ENCODE measurements around the gene MOCOS. TPM values are rescaled to one million over a fixed set of nuclear protein-coding genes. Genes with fewer than 3 reads are reported as not detected.
"Not testable (repeated sequence)": the region's sequence is repeated elsewhere in the genome, so short reads cannot be mapped to it uniquely, and the experiment has no call there.

MOCOS gene
- total RNA-seq, 2 donors from 2014 or later: 0.30 TPM; not detected in 1

- Mint-ChIP-seq H3K36me3 (ENCODE audit: low read depth) (no peaks in the 10 kb centered on the region), H3K4me3 (peak overlapping the region; percentile 49), H3K27me3 (peaks cover 15% of the 10 kb centered on the region), H3K4me1 (peaks cover 2% of the 10 kb centered on the region), H3K27ac (no peak overlapping the region)
- ATAC-seq (no peak), DNase-seq (no peak)
- no peaks in the 10 kb centered on the region for H3K9me3 ChIP-seq (ENCODE audit: control insufficient read depth, low read length, poor library complexity, severe bottlenecking)
Measured at GRCh38 chr18:36196238-36196995, 9.1 kb downstream of the MOCOS start.

GRCh38 chr18:36197511-36198166, 10.3 kb downstream of the MOCOS start:
- Mint-ChIP-seq H3K27ac (no peak overlapping the region), H3K4me3 (no peak overlapping the region), H3K4me1 (peaks cover 2% of the 10 kb centered on the region), H3K27me3 (peaks cover 10% of the 10 kb centered on the region), H3K36me3 (ENCODE audit: low read depth) (no peaks in the 10 kb centered on the region)
- no peaks in the 10 kb centered on the region for H3K9me3 ChIP-seq (ENCODE audit: control insufficient read depth, low read length, poor library complexity, severe bottlenecking)
- ATAC-seq (no peak), DNase-seq (no peak)

GRCh38 chr18:36199691-36200295, 12.5 kb downstream of the MOCOS start:
- peaks cover 2% of the 10 kb centered on the region for H3K4me1 Mint-ChIP-seq
- DNase-seq: no peak
- no peaks in the 10 kb centered on the region for H3K36me3 Mint-ChIP-seq (ENCODE audit: low read depth)
- no peak for ATAC-seq
- H3K4me3 Mint-ChIP-seq: no peak overlapping the region
- no peak overlapping the region for H3K27ac Mint-ChIP-seq
- peaks cover 10% of the 10 kb centered on the region for H3K27me3 Mint-ChIP-seq
- no peaks in the 10 kb centered on the region for H3K9me3 ChIP-seq (ENCODE audit: control insufficient read depth, low read length, poor library complexity, severe bottlenecking)

GRCh38 chr18:36200354-36200771, 13.1 kb downstream of the MOCOS start:
- H3K27ac Mint-ChIP-seq: no peak overlapping the region
- H3K4me3 Mint-ChIP-seq: no peak overlapping the region
- H3K27me3 Mint-ChIP-seq: peaks cover 6% of the 10 kb centered on the region
- H3K9me3 ChIP-seq (ENCODE audit: control insufficient read depth, low read length, poor library complexity, severe bottlenecking): no peaks in the 10 kb centered on the region
- H3K36me3 Mint-ChIP-seq (ENCODE audit: low read depth): no peaks in the 10 kb centered on the region
- ATAC-seq: no peak
- DNase-seq: no peak
- peaks cover 2% of the 10 kb centered on the region for H3K4me1 Mint-ChIP-seq

GRCh38 chr18:36201765-36202164, 14.5 kb downstream of the MOCOS start:
- Mint-ChIP-seq H3K4me1 (no peaks in the 10 kb centered on the region), H3K27me3 (no peaks in the 10 kb centered on the region), H3K4me3 (no peak overlapping the region), H3K36me3 (ENCODE audit: low read depth) (no peaks in the 10 kb centered on the region), H3K27ac (no peak overlapping the region)
- DNase-seq (no peak), ATAC-seq (no peak)
- no peaks in the 10 kb centered on the region for H3K9me3 ChIP-seq (ENCODE audit: control insufficient read depth, low read length, poor library complexity, severe bottlenecking)

GRCh38 chr18:36203360-36203895, 16.1 kb downstream of the MOCOS start:
- no peak for ATAC-seq
- no peaks in the 10 kb centered on the region for H3K36me3 Mint-ChIP-seq (ENCODE audit: low read depth)
- H3K27ac Mint-ChIP-seq: no peak overlapping the region
- H3K4me3 Mint-ChIP-seq: no peak overlapping the region
- H3K4me1 Mint-ChIP-seq: no peaks in the 10 kb centered on the region
- no peaks in the 10 kb centered on the region for H3K27me3 Mint-ChIP-seq
- no peak for DNase-seq
- no peaks in the 10 kb centered on the region for H3K9me3 ChIP-seq (ENCODE audit: control insufficient read depth, low read length, poor library complexity, severe bottlenecking)

GRCh38 chr18:36205166-36205565, 17.9 kb downstream of the MOCOS start:
- Mint-ChIP-seq H3K36me3 (ENCODE audit: low read depth) (no peaks in the 10 kb centered on the region), H3K27ac (no peak overlapping the region), H3K4me1 (no peaks in the 10 kb centered on the region), H3K27me3 (no peaks in the 10 kb centered on the region), H3K4me3 (no peak overlapping the region)
- no peaks in the 10 kb centered on the region for H3K9me3 ChIP-seq (ENCODE audit: control insufficient read depth, low read length, poor library complexity, severe bottlenecking)
- DNase-seq (no peak), ATAC-seq (no peak)

GRCh38 chr18:36207303-36207702, 20.0 kb downstream of the MOCOS start:
- H3K4me3 Mint-ChIP-seq: no peak overlapping the region
- H3K27me3 Mint-ChIP-seq: peaks cover 4% of the 10 kb centered on the region
- H3K27ac Mint-ChIP-seq: no peak overlapping the region
- H3K4me1 Mint-ChIP-seq: no peaks in the 10 kb centered on the region
- ATAC-seq (no peak), DNase-seq (no peak)
- no peaks in the 10 kb centered on the region for H3K9me3 ChIP-seq (ENCODE audit: control insufficient read depth, low read length, poor library complexity, severe bottlenecking)
- no peaks in the 10 kb centered on the region for H3K36me3 Mint-ChIP-seq (ENCODE audit: low read depth)

GRCh38 chr18:36207969-36208368, 20.7 kb downstream of the MOCOS start:
- ATAC-seq; H3K9me3 ChIP-seq (ENCODE audit: control insufficient read depth, low read length, poor library complexity, severe bottlenecking); H3K27me3 Mint-ChIP-seq; H3K4me1 Mint-ChIP-seq; DNase-seq; H3K4me3 Mint-ChIP-seq; H3K36me3 Mint-ChIP-seq (ENCODE audit: low read depth); H3K27ac Mint-ChIP-seq: not testable (repeated sequence)

GRCh38 chr18:36211612-36212065, 24.3 kb downstream of the MOCOS start:
- Mint-ChIP-seq H3K27me3 (peaks cover 17% of the 10 kb centered on the region), H3K4me3 (no peak overlapping the region), H3K27ac (no peak overlapping the region), H3K4me1 (no peaks in the 10 kb centered on the region), H3K36me3 (ENCODE audit: low read depth) (no peaks in the 10 kb centered on the region)
- no peaks in the 10 kb centered on the region for H3K9me3 ChIP-seq (ENCODE audit: control insufficient read depth, low read length, poor library complexity, severe bottlenecking)
- no peak for ATAC-seq
- DNase-seq: no peak

DNA sequence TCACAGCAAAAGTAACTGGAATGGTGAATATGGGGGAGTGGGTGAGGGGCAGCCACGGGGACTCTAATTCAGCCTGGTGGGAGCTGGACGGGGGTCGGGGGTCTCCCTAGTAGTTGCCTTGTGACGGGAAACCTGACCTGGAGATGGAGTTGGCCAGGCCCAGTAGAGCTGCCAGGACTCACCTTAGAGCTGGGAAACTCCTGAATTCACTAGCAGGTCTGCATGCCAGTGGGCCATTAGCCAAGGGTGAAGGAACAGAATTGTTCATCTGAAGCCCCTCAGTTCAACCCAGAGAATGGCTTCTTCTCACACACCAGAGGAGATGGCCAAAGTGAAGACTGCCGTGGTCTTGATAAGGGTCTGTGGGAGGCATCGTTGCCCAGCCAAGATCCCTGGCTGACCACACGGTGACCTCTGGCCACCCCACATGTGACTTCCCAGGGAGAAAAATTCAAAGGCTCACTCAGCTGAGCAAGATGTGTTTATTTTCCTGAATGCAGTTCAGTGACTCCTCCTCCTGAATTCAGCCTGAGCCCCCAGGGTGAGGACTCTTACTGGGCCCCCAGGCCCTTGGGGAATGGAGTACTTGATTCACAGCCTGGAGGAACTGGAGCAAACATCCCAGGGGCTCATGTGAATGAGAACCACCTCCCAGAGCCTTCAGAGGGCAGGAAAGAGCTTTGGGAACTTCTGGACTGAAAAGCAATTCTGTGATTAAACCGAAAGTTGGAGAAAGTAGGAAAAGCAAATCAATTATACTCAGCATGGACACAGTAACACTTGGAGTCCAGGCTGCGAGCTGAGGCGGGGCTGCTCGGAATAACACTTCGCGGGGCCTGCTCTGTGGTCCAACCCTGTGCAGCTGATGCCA, 25.2 kb downstream of the MOCOS start:
- Mint-ChIP-seq H3K4me1 (no peaks in the 10 kb centered on the region), H3K27ac (no peak overlapping the region), H3K4me3 (no peak overlapping the region), H3K27me3 (peaks cover 17% of the 10 kb centered on the region), H3K36me3 (ENCODE audit: low read depth) (no peaks in the 10 kb centered on the region)
- ATAC-seq (no peak), DNase-seq (no peak)
- no peaks in the 10 kb centered on the region for H3K9me3 ChIP-seq (ENCODE audit: control insufficient read depth, low read length, poor library complexity, severe bottlenecking)

DNA sequence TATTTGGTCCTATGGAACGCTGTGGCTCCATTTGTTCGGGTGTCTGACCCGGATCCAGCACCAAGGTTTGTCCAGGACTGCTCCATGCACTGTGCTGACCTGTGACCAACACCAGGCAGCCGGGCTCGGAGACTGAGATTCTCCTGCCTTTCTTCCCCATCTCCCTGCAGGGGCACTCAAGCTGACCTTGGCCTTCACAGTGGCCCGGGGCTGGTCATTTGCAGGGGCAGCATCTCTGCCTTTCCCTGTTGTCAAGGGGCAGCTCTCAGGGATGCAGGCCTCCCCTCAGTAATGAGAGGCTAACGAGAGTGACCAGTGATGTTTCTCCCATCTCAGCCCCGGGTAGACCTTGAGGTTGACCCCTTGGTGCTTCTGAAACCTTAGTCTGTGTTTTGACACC, 27.5 kb downstream of the MOCOS start:
- Mint-ChIP-seq H3K36me3 (ENCODE audit: low read depth) (no peaks in the 10 kb centered on the region), H3K27ac (no peak overlapping the region), H3K4me3 (no peak overlapping the region), H3K4me1 (no peaks in the 10 kb centered on the region), H3K27me3 (peaks cover 17% of the 10 kb centered on the region)
- H3K9me3 ChIP-seq (ENCODE audit: control insufficient read depth, low read length, poor library complexity, severe bottlenecking): no peaks in the 10 kb centered on the region
- DNase-seq: no peak
- no peak for ATAC-seq

DNA sequence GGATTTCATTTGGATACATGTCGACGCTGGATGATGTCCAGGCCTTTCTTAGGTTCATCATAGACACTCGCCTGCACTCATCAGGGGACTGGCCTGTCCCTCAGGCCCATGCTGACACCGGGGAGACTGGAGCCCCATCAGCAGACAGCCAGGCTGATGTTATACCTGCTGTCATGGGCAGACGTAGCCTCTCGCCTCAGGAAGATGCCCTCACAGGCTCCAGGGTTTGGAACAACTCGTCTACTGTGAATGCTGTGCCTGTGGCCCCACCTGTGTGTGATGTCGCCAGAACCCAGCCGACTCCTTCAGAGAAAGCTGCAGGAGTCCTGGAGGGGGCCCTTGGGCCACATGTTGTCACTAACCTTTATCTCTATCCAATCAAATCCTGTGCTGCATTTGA, 28.3 kb downstream of the MOCOS start:
- H3K27me3 Mint-ChIP-seq: peaks cover 17% of the 10 kb centered on the region
- no peaks in the 10 kb centered on the region for H3K9me3 ChIP-seq (ENCODE audit: control insufficient read depth, low read length, poor library complexity, severe bottlenecking)
- H3K36me3 Mint-ChIP-seq (ENCODE audit: low read depth): no peaks in the 10 kb centered on the region
- H3K27ac Mint-ChIP-seq: peak overlapping the region; percentile 37
- ATAC-seq (no peak), DNase-seq (no peak)
- H3K4me3 Mint-ChIP-seq: no peak overlapping the region
- no peaks in the 10 kb centered on the region for H3K4me1 Mint-ChIP-seq

Data from T-helper 17 cell (primary cell).